ENCODE measurements around the gene FNDC5. TPM values are rescaled to one million over a fixed set of nuclear protein-coding genes. Genes with fewer than 3 reads are reported as not detected.

Gene FNDC5
- total and polyA plus RNA-seq, 2 experiments from 2014 or later = 9.0 to 11.2 TPM

- Histone ChIP-seq H3K79me2 (no peaks in the 10 kb centered on the region), H3K27me3 (peaks cover 23% of the 10 kb centered on the region), H3K4me3 (peak overlapping the region; percentile 37), H3K9me2 (replicated peaks; ENCODE audit: insufficient read depth) (no peaks in the 10 kb centered on the region), H3K9me3 (ENCODE audit: low read depth) (no peaks in the 10 kb centered on the region), H4K20me1 (ENCODE audit: insufficient read depth, poor library complexity, severe bottlenecking) (no peaks in the 10 kb centered on the region), H3K36me3 (replicated peaks; ENCODE audit: insufficient read depth, low read depth) (no peaks in the 10 kb centered on the region), H3K4me2 (peak overlapping the region; percentile 87), H3K27ac (peak overlapping the region; percentile 7), H2AFZ (no peak overlapping the region), H3K4me1 (ENCODE audit: insufficient read depth) (peaks cover 11% of the 10 kb centered on the region)
- 38% methylated on average over 13 of the region's 13 CpGs for WGBS (ENCODE audit: low lambda C conversion rate, missing lambda C conversion rate)
- TF ChIP-seq EZH2phosphoT487 (IDR thresholded peaks at IDR 0.05; ENCODE audit: low read depth, severe bottlenecking, unreplicated experiment) (no peak), EZH2 (IDR thresholded peaks at IDR 0.05; ENCODE audit: borderline replicate concordance) (no peak)
- TF ChIP-seq, protein P1, sequence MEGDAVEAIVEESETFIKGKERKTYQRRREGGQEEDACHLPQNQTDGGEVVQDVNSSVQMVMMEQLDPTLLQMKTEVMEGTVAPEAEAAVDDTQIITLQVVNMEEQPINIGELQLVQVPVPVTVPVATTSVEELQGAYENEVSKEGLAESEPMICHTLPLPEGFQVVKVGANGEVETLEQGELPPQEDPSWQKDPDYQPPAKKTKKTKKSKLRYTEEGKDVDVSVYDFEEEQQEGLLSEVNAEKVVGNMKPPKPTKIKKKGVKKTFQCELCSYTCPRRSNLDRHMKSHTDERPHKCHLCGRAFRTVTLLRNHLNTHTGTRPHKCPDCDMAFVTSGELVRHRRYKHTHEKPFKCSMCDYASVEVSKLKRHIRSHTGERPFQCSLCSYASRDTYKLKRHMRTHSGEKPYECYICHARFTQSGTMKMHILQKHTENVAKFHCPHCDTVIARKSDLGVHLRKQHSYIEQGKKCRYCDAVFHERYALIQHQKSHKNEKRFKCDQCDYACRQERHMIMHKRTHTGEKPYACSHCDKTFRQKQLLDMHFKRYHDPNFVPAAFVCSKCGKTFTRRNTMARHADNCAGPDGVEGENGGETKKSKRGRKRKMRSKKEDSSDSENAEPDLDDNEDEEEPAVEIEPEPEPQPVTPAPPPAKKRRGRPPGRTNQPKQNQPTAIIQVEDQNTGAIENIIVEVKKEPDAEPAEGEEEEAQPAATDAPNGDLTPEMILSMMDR (IDR thresholded peaks at IDR 0.05; ENCODE audit: poor library complexity) = no peak
- no peak for DNase-seq (ENCODE audit: low spot score)
Measured at GRCh38 chr1:32871364-32872191, 866 bp upstream of the FNDC5 start.

DNA sequence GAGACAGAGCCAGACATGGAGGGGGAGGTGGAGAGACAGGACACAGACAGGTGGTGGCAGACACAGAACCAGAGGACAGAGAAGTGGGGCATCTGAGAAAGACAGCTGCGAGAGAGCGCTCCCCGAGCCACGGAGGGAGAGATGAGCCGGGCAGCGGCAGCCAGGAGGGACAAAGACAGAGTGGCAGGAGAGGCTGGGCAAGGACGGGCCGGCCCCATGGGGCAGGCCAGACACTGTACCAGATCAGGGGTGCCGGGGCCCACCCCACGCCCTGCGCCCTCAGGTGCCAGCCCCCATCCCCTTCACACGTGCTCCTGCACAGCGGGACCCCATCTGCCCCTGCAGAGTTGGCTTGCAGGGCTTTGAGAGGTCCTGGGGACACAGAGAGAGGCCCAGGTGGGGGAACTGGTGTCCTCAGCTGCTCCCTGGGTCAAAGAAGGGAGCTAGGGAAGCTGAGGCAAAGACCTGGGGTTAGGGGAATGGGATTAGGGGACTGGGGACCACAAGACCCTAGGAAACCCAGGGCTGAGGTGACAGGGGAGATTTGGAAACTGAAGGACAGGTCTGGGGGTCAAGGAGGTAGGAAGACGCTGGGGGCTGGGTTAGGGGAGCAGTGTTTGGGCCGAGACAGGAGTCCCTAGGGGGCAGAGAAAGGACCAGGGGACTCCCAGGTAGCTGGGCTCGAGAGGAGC lies 643 bp downstream of the FNDC5 start:
- DNase-seq (ENCODE audit: low spot score) = no peak
- TF ChIP-seq EZH2phosphoT487 (IDR thresholded peaks at IDR 0.05; ENCODE audit: low read depth, severe bottlenecking, unreplicated experiment) = no peak
- TF ChIP-seq EZH2 (IDR thresholded peaks at IDR 0.05; ENCODE audit: borderline replicate concordance) = no peak
- TF ChIP-seq, protein P1 (IDR thresholded peaks at IDR 0.05; ENCODE audit: poor library complexity) = no peak
- Histone ChIP-seq H3K27ac (no peak overlapping the region), H3K9me2 (replicated peaks; ENCODE audit: insufficient read depth) (no peaks in the 10 kb centered on the region), H2AFZ (no peak overlapping the region), H3K9me3 (ENCODE audit: low read depth) (no peaks in the 10 kb centered on the region), H3K4me2 (peak overlapping the region; percentile 91), H3K4me1 (ENCODE audit: insufficient read depth) (peaks cover 11% of the 10 kb centered on the region), H3K79me2 (no peaks in the 10 kb centered on the region), H3K4me3 (no peak overlapping the region), H3K36me3 (replicated peaks; ENCODE audit: insufficient read depth, low read depth) (no peaks in the 10 kb centered on the region), H3K27me3 (peaks cover 20% of the 10 kb centered on the region), H4K20me1 (ENCODE audit: insufficient read depth, poor library complexity, severe bottlenecking) (no peaks in the 10 kb centered on the region)
- 56% methylated on average over 13 of the region's 16 CpGs for WGBS (ENCODE audit: low lambda C conversion rate, missing lambda C conversion rate)

DNA sequence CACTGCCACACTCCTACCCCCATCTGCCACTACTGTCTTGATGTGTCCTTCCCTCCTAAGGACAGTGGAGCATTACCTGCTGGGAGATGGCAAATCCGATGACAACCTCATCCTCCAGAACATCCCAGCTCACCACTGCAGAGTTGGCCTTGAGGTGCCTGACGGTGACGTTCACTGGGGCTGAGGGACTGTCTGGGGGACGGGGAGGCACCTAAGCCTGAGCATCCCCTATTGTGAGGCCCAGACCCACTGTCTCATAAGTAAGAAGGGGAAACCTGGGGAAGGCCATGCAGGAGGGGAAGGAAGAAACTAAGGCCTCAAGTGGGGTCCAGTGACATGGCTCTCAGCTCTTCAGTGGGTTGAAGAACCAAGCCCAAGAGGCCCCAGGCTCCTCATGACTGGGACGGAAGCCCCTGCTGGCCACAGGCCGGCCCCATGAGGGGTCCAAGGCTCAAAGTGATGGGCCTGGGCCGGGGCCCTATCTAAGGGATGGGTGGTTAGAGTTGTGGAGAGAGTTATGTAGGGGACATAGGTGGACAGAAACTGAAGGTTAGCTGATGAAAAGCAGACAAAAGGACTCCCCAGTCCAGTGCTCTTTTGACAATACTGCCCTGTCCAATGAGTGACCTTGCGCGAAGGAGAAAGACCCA lies 1.8 kb downstream of the FNDC5 start:
- Histone ChIP-seq H4K20me1 (ENCODE audit: insufficient read depth, poor library complexity, severe bottlenecking) (no peaks in the 10 kb centered on the region), H3K9me3 (ENCODE audit: low read depth) (no peaks in the 10 kb centered on the region), H3K4me1 (ENCODE audit: insufficient read depth) (peaks cover 11% of the 10 kb centered on the region), H2AFZ (no peak overlapping the region), H3K4me3 (no peak overlapping the region), H3K4me2 (no peak overlapping the region), H3K79me2 (no peaks in the 10 kb centered on the region), H3K27me3 (peaks cover 20% of the 10 kb centered on the region), H3K36me3 (replicated peaks; ENCODE audit: insufficient read depth, low read depth) (no peaks in the 10 kb centered on the region), H3K27ac (no peak overlapping the region), H3K9me2 (replicated peaks; ENCODE audit: insufficient read depth) (no peaks in the 10 kb centered on the region)
- TF ChIP-seq, protein P1 (IDR thresholded peaks at IDR 0.05; ENCODE audit: poor library complexity) = no peak
- no peak for TF ChIP-seq EZH2phosphoT487 (IDR thresholded peaks at IDR 0.05; ENCODE audit: low read depth, severe bottlenecking, unreplicated experiment)
- no peak for TF ChIP-seq EZH2 (IDR thresholded peaks at IDR 0.05; ENCODE audit: borderline replicate concordance)
- 90% methylated on average over 9 of the region's 9 CpGs for WGBS (ENCODE audit: low lambda C conversion rate, missing lambda C conversion rate)
- DNase-seq (ENCODE audit: low spot score) = no peak
